Endometrium (tissue), 2 donors: Measurements from ENCODE around the gene STEAP1.

Experiments
- FAIRE-seq: peaks from 2 replicates; lab custom pipeline; 2012; peaks lifted over from hg19 to GRCh38; lab: Jason Lieb, UNC
- donor health status: control.
- donor health status: control.

The STEAP1 gene

DNA sequence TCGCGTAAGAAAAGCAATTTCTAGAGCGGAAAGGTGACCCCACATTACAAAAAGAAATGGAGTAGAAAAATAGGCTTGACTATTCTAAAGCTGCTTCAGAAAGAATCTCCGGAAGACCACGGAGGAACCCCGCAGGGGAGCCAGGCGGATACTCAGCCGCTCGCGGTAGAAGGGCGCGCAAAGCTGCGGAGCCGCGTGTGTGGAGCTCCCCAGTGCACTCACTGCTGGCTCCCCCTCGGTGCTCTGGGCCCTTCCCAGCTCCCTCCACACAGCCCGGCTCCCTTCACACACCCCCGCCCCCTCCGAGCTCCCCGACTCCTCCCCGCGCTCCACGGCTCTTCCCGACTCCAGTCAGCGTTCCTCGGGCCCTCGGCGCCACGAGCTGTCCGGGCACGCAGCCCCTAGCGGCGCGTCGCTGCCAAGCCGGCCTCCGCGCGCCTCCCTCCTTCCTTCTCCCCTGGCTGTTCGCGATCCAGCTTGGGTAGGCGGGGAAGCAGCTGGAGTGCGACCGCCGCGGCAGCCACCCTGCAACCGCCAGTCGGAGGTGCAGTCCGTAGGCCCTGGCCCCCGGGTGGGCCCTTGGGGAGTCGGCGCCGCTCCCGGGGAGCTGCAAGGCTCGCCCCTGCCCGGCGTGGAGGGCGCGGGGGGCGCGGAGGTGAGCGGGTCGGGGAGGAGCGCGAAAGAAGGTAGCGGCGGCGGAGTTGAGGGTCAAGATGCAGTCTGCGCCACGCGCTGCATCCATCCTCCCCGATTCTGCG, 57.3 kb downstream of the STEAP1 start, which contains the start of gene STEAP2:
Gene STEAP2 (plus strand): TSS at position 350 of the 758 bp plus-strand sequence. CDS start 13,343 bp downstream, outside the sequence.
- FAIRE-seq: no peak

GRCh38 chr7:90212149-90212495, 57.9 kb downstream of the STEAP1 start:
- no peak for FAIRE-seq

DNA sequence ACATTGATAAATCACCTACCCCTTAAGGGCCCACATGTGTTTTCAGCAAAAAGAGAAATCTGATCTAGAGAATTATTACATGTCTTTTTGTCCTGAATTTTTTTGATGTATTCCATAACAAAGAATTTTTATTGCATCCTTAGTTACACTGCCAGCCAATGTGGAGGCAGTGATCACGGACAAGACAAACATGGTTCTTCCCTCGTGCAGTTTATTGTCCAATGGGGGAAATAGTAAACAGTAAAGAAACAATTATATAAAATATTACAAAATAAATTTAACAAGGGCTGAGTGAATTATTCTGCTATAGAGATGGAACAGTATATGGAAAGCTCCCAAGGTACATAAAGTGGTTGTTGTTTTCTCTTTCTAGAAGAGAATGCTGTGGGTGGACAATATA, 59.3 kb downstream of the STEAP1 start:
- no peak for FAIRE-seq
